Endothelial cell of umbilical vein (primary cell): Measurements from ENCODE around the gene CBX3. TPM values are rescaled to one million over a fixed set of nuclear protein-coding genes. Genes with fewer than 3 reads are reported as not detected.

Experiments used
- BruUV-seq: library from RNA; stranded (reverse); fragments of 400-500 nt; replicated peaks from 2 replicates; lab custom pipeline; 2021; lab: Mats Ljungman, UMichigan
- CTCF ChIA-PET: fragments of 300-600, 350-600 bp; sonication (Branson Sonifier 250); formaldehyde crosslinking; loops from one replicate; lab custom pipeline; 2021; ENCODE audit warnings: antibody characterized with exemption, inconsistent platforms; lab: Charles Lee
- POLR2A ChIA-PET: fragments of 300-600, 350-600 bp; sonication (Branson Sonifier 250); formaldehyde crosslinking; loops from one replicate; lab custom pipeline; 2021; ENCODE audit warnings: antibody characterized with exemption, inconsistent platforms; lab: Charles Lee
- DNase-seq: peaks from one replicate; pipeline ENCODE4 v3.0.0-alpha.2; 2011; ENCODE audit warnings: low read depth, low spot score
- FAIRE-seq: peaks from 2 replicates; lab custom pipeline; 2011; peaks lifted over from hg19 to GRCh38; lab: Jason Lieb, UNC
- H2AFZ ChIP-seq: 2 replicates; pipeline ENCODE4 v1.6.0; 2012; ENCODE audit warnings: low read depth, low read length, control low read depth, inconsistent platforms
- H3K27ac ChIP-seq: 2 replicates; pipeline ENCODE4 v1.5.1; 2011; ENCODE audit warnings: low read depth, mild to moderate bottlenecking, control low read depth, low read length, moderate library complexity; ENCODE audit not compliant: insufficient read depth
- H3K27me3 ChIP-seq, 2 experiments: 2 replicates each; pipeline versions ENCODE4 v1.6.0 to v1.6.1; 2011; ENCODE audit warnings: low read length in 2 of 2, mixed read lengths in 1 of 2; ENCODE audit not compliant: control insufficient read depth in 2 of 2, insufficient read depth in 2 of 2
- H3K36me3 ChIP-seq, 2 experiments: 2 replicates in 1 of 2; 3 replicates in 1 of 2; pipeline ENCODE4 v1.5.1; 2011; ENCODE audit warnings: low read length in 2 of 2, mild to moderate bottlenecking in 1 of 2, moderate library complexity in 1 of 2; ENCODE audit not compliant: control insufficient read depth in 2 of 2, insufficient read depth in 2 of 2; ENCODE audit errors: extremely low read depth in 1 of 2
- H3K4me1 ChIP-seq: 3 replicates; pipeline ENCODE4 v1.5.1; 2011; ENCODE audit warnings: mild to moderate bottlenecking, low read length; ENCODE audit not compliant: control insufficient read depth, insufficient read depth; ENCODE audit errors: extremely low read depth
- H3K4me2 ChIP-seq: 2 replicates; pipeline ENCODE4 v1.6.1; 2011; ENCODE audit warnings: low read length, control low read depth, mixed read lengths; ENCODE audit not compliant: insufficient read depth
- H3K4me3 ChIP-seq, 3 experiments: fragments of 200-600 bp in 1 of 3; sonication (generic), shearing (Covaris generic) in 1 of 3; replicated peaks in 1 of 3; 2 replicates each; pipeline ENCODE4 v1.5.1; 2011 to 2016; ENCODE audit warnings: control low read depth in 3 of 3, low read length in 3 of 3, mild to moderate bottlenecking in 2 of 3, inconsistent platforms in 1 of 3, low read depth in 1 of 3, moderate library complexity in 1 of 3; ENCODE audit not compliant: insufficient read depth in 1 of 3
- H3K79me2 ChIP-seq: 2 replicates; pipeline ENCODE4 v1.6.0; 2012; ENCODE audit warnings: low read length, inconsistent platforms; ENCODE audit not compliant: control insufficient read depth, insufficient read depth
- H3K9ac ChIP-seq: replicated peaks from 2 replicates; pipeline ENCODE3; 2011; ENCODE audit warnings: low read length, control low read depth; ENCODE audit not compliant: insufficient read depth; ENCODE audit errors: extremely low read depth
- H3K9me1 ChIP-seq: replicated peaks from 3 replicates; pipeline ENCODE4 v1.6.0; 2011; ENCODE audit warnings: mild to moderate bottlenecking, low read length; ENCODE audit not compliant: control insufficient read depth, insufficient read depth; ENCODE audit errors: extremely low read depth
- H3K9me3 ChIP-seq: replicated peaks from 2 replicates; pipeline ENCODE4 v1.5.1; 2012; ENCODE audit warnings: low read length, inconsistent platforms; ENCODE audit not compliant: control insufficient read depth, insufficient read depth
- H4K20me1 ChIP-seq: replicated peaks from 2 replicates; pipeline ENCODE3; 2011; ENCODE audit warnings: mild to moderate bottlenecking, low read length; ENCODE audit not compliant: control insufficient read depth, insufficient read depth; ENCODE audit errors: extremely low read depth
- EZH2 ChIP-seq: IDR thresholded peaks from 2 replicates; pipeline ENCODE4 v1.6.1; 2012; ENCODE audit warnings: borderline replicate concordance, low read depth, mild to moderate bottlenecking, moderate library complexity, low read length, inconsistent platforms; ENCODE audit not compliant: severe bottlenecking
- FOS ChIP-seq: IDR thresholded peaks from 2 replicates; pipeline ENCODE4 v1.6.1; 2011; ENCODE audit warnings: mild to moderate bottlenecking, low read length, moderate library complexity, borderline replicate concordance; ENCODE audit not compliant: insufficient read depth
- GATA2 ChIP-seq: IDR thresholded peaks from 2 replicates; pipeline ENCODE4 v1.7.0; 2011; ENCODE audit warnings: low read depth, mild to moderate bottlenecking, moderate library complexity, mixed read lengths, low read length; ENCODE audit not compliant: insufficient read length, insufficient read depth
- JUN ChIP-seq: IDR thresholded peaks from 2 replicates; pipeline ENCODE4 v1.6.1; 2011; ENCODE audit warnings: borderline replicate concordance, low read depth; ENCODE audit not compliant: insufficient read length, insufficient read depth
- dilution Hi-C: fragments of 300-500 bp; cut with MboI; formaldehyde crosslinking; loops from one replicate; pipeline ENCODE4 v1.15.0; 2019; ENCODE audit warnings: low sequenced_read_pairs; ENCODE audit not compliant: extremely low pct_ligation_motif_present
- intact Hi-C: fragments of 100-400 bp; cut with micrococcal nuclease; formaldehyde crosslinking; loops from one replicate; pipeline ENCODE4 v1.10.0; 2022
- polyA plus RNA-seq, 4 experiments: library from polyadenylated mRNA; depleted of rRNA in 3 of 4; stranded (reverse) in 3 of 4; unstranded in 1 of 4; fragments of >200 nt; gene quantifications; 2 replicates each; pipeline versions ENCODE4 v1.2.1 to v1.2.3, GENCODE V29; 2011 to 2012; ENCODE audit warnings: missing spikeins in 1 of 4
- total RNA-seq: library from RNA; stranded (reverse); gene quantifications from 2 replicates; pipeline ENCODE4 v1.2.3, GENCODE V29; 2021
- TF ChIP-seq, protein P1 (sequence below): IDR thresholded peaks from 2 replicates; pipeline ENCODE4 v1.6.1; 2011; ENCODE audit not compliant: insufficient read depth, insufficient read length

The CBX3 gene
- total and polyA plus RNA-seq, 2 donors (not counting 3 experiments of a cell fraction or from before 2014, with no cell fraction given): 47.5 to 200 TPM

GRCh38 chr7:26190417-26190869, 11.1 kb upstream of the CBX3 start:
- H3K36me3 ChIP-seq: peaks cover 35 to 69% of the 10 kb centered on the region in 2 experiments
- peaks cover 37% of the 10 kb centered on the region for H4K20me1 ChIP-seq
- no peak overlapping the region for H2AFZ ChIP-seq
- H3K4me3 ChIP-seq: no peak overlapping the region
- no peak for TF ChIP-seq JUN
- no peak for TF ChIP-seq GATA2
- TF ChIP-seq EZH2: no peak
- TF ChIP-seq FOS: no peak
- TF ChIP-seq, protein P1, sequence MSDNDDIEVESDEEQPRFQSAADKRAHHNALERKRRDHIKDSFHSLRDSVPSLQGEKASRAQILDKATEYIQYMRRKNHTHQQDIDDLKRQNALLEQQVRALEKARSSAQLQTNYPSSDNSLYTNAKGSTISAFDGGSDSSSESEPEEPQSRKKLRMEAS: no peak
- dilution Hi-C loops (loop anchor here (25.0 kb wide), 1 partner anchor 972 kb away; the partner anchor contains the start of genes HOXA10, HOXA3, HOXA7 and HOXA9), intact Hi-C loops (no loop called here)
- no peaks in the 10 kb centered on the region for H3K27me3 ChIP-seq
- no peak for DNase-seq
- H3K9me3 ChIP-seq: no peaks in the 10 kb centered on the region
- ChIA-PET POLR2A (interaction anchor here (0.9 to 1.3 kb wide), 3 partner anchors 8 to 971 kb away, joined by 3 to 10 read pairs (median 4); partner anchors contain the start of gene HNRNPA2B1), CTCF (interaction anchor here (5.7 kb wide), 1 partner anchor 100 kb away, joined by 36 read pairs; no protein-coding TSS in a partner anchor)
- no peaks in the 10 kb centered on the region for H3K9me1 ChIP-seq
- FAIRE-seq: no peak
- H3K4me1 ChIP-seq: peaks cover 27% of the 10 kb centered on the region
- H3K4me2 ChIP-seq: no peak overlapping the region
- no peak overlapping the region for H3K9ac ChIP-seq
- H3K79me2 ChIP-seq: peaks cover 65% of the 10 kb centered on the region
- no TSS peak for BruUV-seq
- H3K27ac ChIP-seq: no peak overlapping the region
